Endothelial cell of umbilical vein (primary cell): ENCODE data around the gene CNOT6L. TPM values are rescaled to one million over a fixed set of nuclear protein-coding genes. Genes with fewer than 3 reads are reported as not detected.

Experiments used
- BruUV-seq: library from RNA; stranded (reverse); fragments of 400-500 nt; replicated peaks from 2 replicates; lab custom pipeline; 2021; lab: Mats Ljungman, UMichigan
- CTCF ChIA-PET: fragments of 300-600, 350-600 bp; sonication (Branson Sonifier 250); formaldehyde crosslinking; loops from one replicate; lab custom pipeline; 2021; ENCODE audit warnings: antibody characterized with exemption, inconsistent platforms; lab: Charles Lee
- POLR2A ChIA-PET: fragments of 300-600, 350-600 bp; sonication (Branson Sonifier 250); formaldehyde crosslinking; loops from one replicate; lab custom pipeline; 2021; ENCODE audit warnings: antibody characterized with exemption, inconsistent platforms; lab: Charles Lee
- DNase-seq: peaks from one replicate; pipeline ENCODE4 v3.0.0-alpha.2; 2011; ENCODE audit warnings: low read depth, low spot score
- FAIRE-seq: peaks from 2 replicates; lab custom pipeline; 2011; peaks lifted over from hg19 to GRCh38; lab: Jason Lieb, UNC
- H2AFZ ChIP-seq: 2 replicates; pipeline ENCODE4 v1.6.0; 2012; ENCODE audit warnings: low read depth, low read length, control low read depth, inconsistent platforms
- H3K27ac ChIP-seq: 2 replicates; pipeline ENCODE4 v1.5.1; 2011; ENCODE audit warnings: low read depth, mild to moderate bottlenecking, control low read depth, low read length, moderate library complexity; ENCODE audit not compliant: insufficient read depth
- H3K27me3 ChIP-seq, 2 experiments: 2 replicates each; pipeline versions ENCODE4 v1.6.0 to v1.6.1; 2011; ENCODE audit warnings: low read length in 2 of 2, mixed read lengths in 1 of 2; ENCODE audit not compliant: control insufficient read depth in 2 of 2, insufficient read depth in 2 of 2
- H3K36me3 ChIP-seq, 2 experiments: 2 replicates in 1 of 2; 3 replicates in 1 of 2; pipeline ENCODE4 v1.5.1; 2011; ENCODE audit warnings: low read length in 2 of 2, mild to moderate bottlenecking in 1 of 2, moderate library complexity in 1 of 2; ENCODE audit not compliant: control insufficient read depth in 2 of 2, insufficient read depth in 2 of 2; ENCODE audit errors: extremely low read depth in 1 of 2
- H3K4me1 ChIP-seq: 3 replicates; pipeline ENCODE4 v1.5.1; 2011; ENCODE audit warnings: mild to moderate bottlenecking, low read length; ENCODE audit not compliant: control insufficient read depth, insufficient read depth; ENCODE audit errors: extremely low read depth
- H3K4me2 ChIP-seq: 2 replicates; pipeline ENCODE4 v1.6.1; 2011; ENCODE audit warnings: low read length, control low read depth, mixed read lengths; ENCODE audit not compliant: insufficient read depth
- H3K4me3 ChIP-seq, 3 experiments: fragments of 200-600 bp in 1 of 3; sonication (generic), shearing (Covaris generic) in 1 of 3; replicated peaks in 1 of 3; 2 replicates each; pipeline ENCODE4 v1.5.1; 2011 to 2016; ENCODE audit warnings: control low read depth in 3 of 3, low read length in 3 of 3, mild to moderate bottlenecking in 2 of 3, inconsistent platforms in 1 of 3, low read depth in 1 of 3, moderate library complexity in 1 of 3; ENCODE audit not compliant: insufficient read depth in 1 of 3
- H3K79me2 ChIP-seq: 2 replicates; pipeline ENCODE4 v1.6.0; 2012; ENCODE audit warnings: low read length, inconsistent platforms; ENCODE audit not compliant: control insufficient read depth, insufficient read depth
- H3K9ac ChIP-seq: replicated peaks from 2 replicates; pipeline ENCODE3; 2011; ENCODE audit warnings: low read length, control low read depth; ENCODE audit not compliant: insufficient read depth; ENCODE audit errors: extremely low read depth
- H3K9me1 ChIP-seq: replicated peaks from 3 replicates; pipeline ENCODE4 v1.6.0; 2011; ENCODE audit warnings: mild to moderate bottlenecking, low read length; ENCODE audit not compliant: control insufficient read depth, insufficient read depth; ENCODE audit errors: extremely low read depth
- H3K9me3 ChIP-seq: replicated peaks from 2 replicates; pipeline ENCODE4 v1.5.1; 2012; ENCODE audit warnings: low read length, inconsistent platforms; ENCODE audit not compliant: control insufficient read depth, insufficient read depth
- H4K20me1 ChIP-seq: replicated peaks from 2 replicates; pipeline ENCODE3; 2011; ENCODE audit warnings: mild to moderate bottlenecking, low read length; ENCODE audit not compliant: control insufficient read depth, insufficient read depth; ENCODE audit errors: extremely low read depth
- EZH2 ChIP-seq: IDR thresholded peaks from 2 replicates; pipeline ENCODE4 v1.6.1; 2012; ENCODE audit warnings: borderline replicate concordance, low read depth, mild to moderate bottlenecking, moderate library complexity, low read length, inconsistent platforms; ENCODE audit not compliant: severe bottlenecking
- FOS ChIP-seq: IDR thresholded peaks from 2 replicates; pipeline ENCODE4 v1.6.1; 2011; ENCODE audit warnings: mild to moderate bottlenecking, low read length, moderate library complexity, borderline replicate concordance; ENCODE audit not compliant: insufficient read depth
- GATA2 ChIP-seq: IDR thresholded peaks from 2 replicates; pipeline ENCODE4 v1.7.0; 2011; ENCODE audit warnings: low read depth, mild to moderate bottlenecking, moderate library complexity, mixed read lengths, low read length; ENCODE audit not compliant: insufficient read length, insufficient read depth
- JUN ChIP-seq: IDR thresholded peaks from 2 replicates; pipeline ENCODE4 v1.6.1; 2011; ENCODE audit warnings: borderline replicate concordance, low read depth; ENCODE audit not compliant: insufficient read length, insufficient read depth
- MYC ChIP-seq: IDR thresholded peaks from one replicate; pipeline ENCODE4 v1.6.1; 2011; ENCODE audit warnings: mild to moderate bottlenecking, low read depth, low read length
- POLR2A ChIP-seq: IDR thresholded peaks from 2 replicates; pipeline ENCODE4 v1.6.1; 2012; ENCODE audit warnings: low read depth, mild to moderate bottlenecking, control low read depth, low read length
- POLR2AphosphoS5 ChIP-seq: IDR thresholded peaks from 2 replicates; pipeline ENCODE4 v1.6.1; 2012; ENCODE audit warnings: low read depth, mild to moderate bottlenecking, control low read depth, low read length, moderate library complexity; ENCODE audit not compliant: insufficient read depth
- dilution Hi-C: fragments of 300-500 bp; cut with MboI; formaldehyde crosslinking; loops from one replicate; pipeline ENCODE4 v1.15.0; 2019; ENCODE audit warnings: low sequenced_read_pairs; ENCODE audit not compliant: extremely low pct_ligation_motif_present
- intact Hi-C: fragments of 100-400 bp; cut with micrococcal nuclease; formaldehyde crosslinking; loops from one replicate; pipeline ENCODE4 v1.10.0; 2022
- polyA plus RNA-seq, 4 experiments: library from polyadenylated mRNA; depleted of rRNA in 3 of 4; stranded (reverse) in 3 of 4; unstranded in 1 of 4; fragments of >200 nt; gene quantifications; 2 replicates each; pipeline versions ENCODE4 v1.2.1 to v1.2.3, GENCODE V29; 2011 to 2012; ENCODE audit warnings: missing spikeins in 1 of 4
- total RNA-seq: library from RNA; stranded (reverse); gene quantifications from 2 replicates; pipeline ENCODE4 v1.2.3, GENCODE V29; 2021
- TF ChIP-seq, protein P1 (sequence below): IDR thresholded peaks from 2 replicates; pipeline ENCODE4 v1.6.1; 2011; ENCODE audit not compliant: insufficient read depth, insufficient read length
- TF ChIP-seq, protein P2 (sequence below), 2 donors: IDR thresholded peaks; 1 replicate in 1 of 2; 2 replicates in 1 of 2; pipeline ENCODE4 v1.5.1; 2011; ENCODE audit warnings: low read length in 2 of 2, mild to moderate bottlenecking in 2 of 2, moderate library complexity in 2 of 2, control low read depth in 1 of 2, inconsistent platforms in 1 of 2, low read depth in 1 of 2; ENCODE audit not compliant: insufficient read depth in 1 of 2; ENCODE audit errors: extremely low read depth in 1 of 2

CNOT6L gene
- total and polyA plus RNA-seq, 2 donors (not counting 3 experiments of a cell fraction or from before 2014, with no cell fraction given) = 8.5 to 60.7 TPM

GRCh38 chr4:77795326-77795725, 23.8 kb downstream of the CNOT6L start:
- ChIA-PET POLR2A (no interaction called here), CTCF (no interaction called here)
- no peak overlapping the region for H3K27ac ChIP-seq
- no peak for DNase-seq
- intact Hi-C loops = no loop called here
- BruUV-seq = no TSS peak
- H3K9me1 ChIP-seq = no peaks in the 10 kb centered on the region
- H3K9ac ChIP-seq = no peak overlapping the region
- H3K4me2 ChIP-seq = no peak overlapping the region
- dilution Hi-C loops = no loop called here
- no peak for FAIRE-seq
- H2AFZ ChIP-seq = no peak overlapping the region
- TF ChIP-seq POLR2AphosphoS5 (no peak), FOS (no peak), POLR2A (no peak), GATA2 (no peak), MYC (no peak), JUN (no peak), EZH2 (no peak)
- TF ChIP-seq, protein P1, sequence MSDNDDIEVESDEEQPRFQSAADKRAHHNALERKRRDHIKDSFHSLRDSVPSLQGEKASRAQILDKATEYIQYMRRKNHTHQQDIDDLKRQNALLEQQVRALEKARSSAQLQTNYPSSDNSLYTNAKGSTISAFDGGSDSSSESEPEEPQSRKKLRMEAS = no peak
- TF ChIP-seq, protein P2, sequence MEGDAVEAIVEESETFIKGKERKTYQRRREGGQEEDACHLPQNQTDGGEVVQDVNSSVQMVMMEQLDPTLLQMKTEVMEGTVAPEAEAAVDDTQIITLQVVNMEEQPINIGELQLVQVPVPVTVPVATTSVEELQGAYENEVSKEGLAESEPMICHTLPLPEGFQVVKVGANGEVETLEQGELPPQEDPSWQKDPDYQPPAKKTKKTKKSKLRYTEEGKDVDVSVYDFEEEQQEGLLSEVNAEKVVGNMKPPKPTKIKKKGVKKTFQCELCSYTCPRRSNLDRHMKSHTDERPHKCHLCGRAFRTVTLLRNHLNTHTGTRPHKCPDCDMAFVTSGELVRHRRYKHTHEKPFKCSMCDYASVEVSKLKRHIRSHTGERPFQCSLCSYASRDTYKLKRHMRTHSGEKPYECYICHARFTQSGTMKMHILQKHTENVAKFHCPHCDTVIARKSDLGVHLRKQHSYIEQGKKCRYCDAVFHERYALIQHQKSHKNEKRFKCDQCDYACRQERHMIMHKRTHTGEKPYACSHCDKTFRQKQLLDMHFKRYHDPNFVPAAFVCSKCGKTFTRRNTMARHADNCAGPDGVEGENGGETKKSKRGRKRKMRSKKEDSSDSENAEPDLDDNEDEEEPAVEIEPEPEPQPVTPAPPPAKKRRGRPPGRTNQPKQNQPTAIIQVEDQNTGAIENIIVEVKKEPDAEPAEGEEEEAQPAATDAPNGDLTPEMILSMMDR (IDR thresholded peaks at IDR 0.05; ENCODE audit: extremely low read depth in 1 of 2, insufficient read depth in 1 of 2, low read depth in 1 of 2, low read length in 2 of 2) = no peak
- H3K9me3 ChIP-seq = no peaks in the 10 kb centered on the region
- peaks cover 2% of the 10 kb centered on the region for H3K4me1 ChIP-seq
- peaks cover 13% of the 10 kb centered on the region for H4K20me1 ChIP-seq
- no peaks in the 10 kb centered on the region for H3K27me3 ChIP-seq
- no peaks in the 10 kb centered on the region for H3K36me3 ChIP-seq
- H3K4me3 ChIP-seq = no peak overlapping the region
- H3K79me2 ChIP-seq = peaks cover 88% of the 10 kb centered on the region
